ENCODE measurements around the gene VDAC1. TPM values are rescaled to one million over a fixed set of nuclear protein-coding genes. Genes with fewer than 3 reads are reported as not detected.

Gene VDAC1
- total and polyA plus RNA-seq, 9 donors: 41.1 to 171 (median 89.9) TPM

DNA sequence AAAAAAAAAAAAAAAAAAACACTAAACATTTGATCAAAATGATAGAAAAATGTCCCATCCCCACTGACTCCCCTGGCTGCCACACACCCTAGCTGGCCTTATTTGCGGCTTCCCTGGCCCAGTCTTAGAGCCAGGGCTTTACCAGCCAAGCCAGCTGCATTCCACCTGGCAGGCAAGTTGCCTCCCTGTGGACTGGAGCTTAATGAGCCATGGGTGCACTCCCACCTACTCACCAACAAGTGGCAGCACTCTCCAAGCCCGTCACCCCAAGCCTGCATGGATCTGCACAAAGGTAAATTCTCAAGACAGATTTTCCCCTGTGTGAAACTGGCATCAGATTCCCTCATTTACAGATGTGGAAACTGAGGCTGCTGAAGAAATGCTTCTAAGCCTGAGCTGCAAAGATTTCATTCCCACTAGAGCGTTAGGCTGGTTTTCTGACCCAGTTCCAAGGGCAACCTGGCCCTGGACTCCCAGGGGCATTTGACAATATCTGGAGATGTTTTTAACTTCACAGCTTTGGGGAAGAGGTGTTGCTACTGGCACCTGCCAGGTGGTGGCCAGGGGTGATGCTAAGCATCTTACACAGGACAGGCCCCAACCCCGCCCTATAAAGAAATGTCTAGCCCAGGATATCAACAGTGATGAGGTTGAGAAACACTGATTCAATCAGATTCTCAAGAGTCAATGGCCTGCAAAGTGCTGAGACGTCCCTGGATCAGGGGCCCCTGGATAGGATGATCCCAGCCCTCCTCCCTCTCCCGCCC is 21.9 kb upstream of the VDAC1 start:
- Histone ChIP-seq H3K27ac (no peak overlapping the region), H3K9me3 (no peaks in the 10 kb centered on the region), H3K4me1 (ENCODE audit: insufficient read depth) (no peaks in the 10 kb centered on the region), H3K36me3 (no peaks in the 10 kb centered on the region), H3K4me3 (no peak overlapping the region), H3K27me3 (no peaks in the 10 kb centered on the region)
- DNase-seq: no peak
- WGBS, 3 donors: 53 to 62% (median 59%) methylated on average over 6 of the region's 6 CpGs
- intact Hi-C loops (cut with DNase I): no loop called here
- TF ChIP-seq EP300 (IDR thresholded peaks at IDR 0.05) (no peak), POLR2A (IDR thresholded peaks at IDR 0.05) (no peak), CTCF (IDR thresholded peaks at IDR 0.05) (no peak)

GRCh38 chr5:134025786-134026185 is 21.0 kb upstream of the VDAC1 start:
- Histone ChIP-seq H3K27ac (no peak overlapping the region), H3K9me3 (no peaks in the 10 kb centered on the region), H3K4me3 (no peak overlapping the region), H3K36me3 (no peaks in the 10 kb centered on the region), H3K27me3 (no peaks in the 10 kb centered on the region), H3K4me1 (ENCODE audit: insufficient read depth) (no peaks in the 10 kb centered on the region)
- no peak for TF ChIP-seq EP300 (IDR thresholded peaks at IDR 0.05)
- no peak for TF ChIP-seq CTCF (IDR thresholded peaks at IDR 0.05)
- no peak for TF ChIP-seq POLR2A (IDR thresholded peaks at IDR 0.05)
- intact Hi-C loops (cut with DNase I): no loop called here
- WGBS, 3 donors: 82 to 85% (median 83%) methylated on average over 5 of the region's 5 CpGs
- no peak for DNase-seq

DNA sequence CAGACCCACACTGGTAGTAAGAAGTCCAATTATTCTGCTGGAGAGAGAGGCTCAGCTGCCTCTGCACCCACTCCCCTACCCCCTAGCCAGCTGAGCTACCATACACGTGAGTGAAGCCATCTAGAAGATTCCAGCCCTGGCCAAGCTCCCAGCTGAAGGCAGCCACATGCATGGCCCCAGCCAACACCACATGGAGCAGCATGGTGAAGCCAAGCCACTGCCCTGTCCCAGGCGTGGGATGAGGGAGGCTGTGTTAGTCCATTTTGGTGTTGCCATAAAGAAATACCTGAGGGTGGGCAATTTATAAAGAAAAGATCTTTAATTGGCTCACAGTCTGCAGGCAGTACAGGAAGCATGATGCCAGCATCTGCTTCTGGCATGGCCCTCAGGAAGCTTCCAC is 20.0 kb upstream of the VDAC1 start:
- no peak for TF ChIP-seq CTCF (IDR thresholded peaks at IDR 0.05)
- TF ChIP-seq EP300 (IDR thresholded peaks at IDR 0.05): no peak
- no peak for TF ChIP-seq POLR2A (IDR thresholded peaks at IDR 0.05)
- H3K36me3 ChIP-seq: no peaks in the 10 kb centered on the region
- no peaks in the 10 kb centered on the region for H3K27me3 ChIP-seq
- H3K9me3 ChIP-seq: no peaks in the 10 kb centered on the region
- intact Hi-C loops (cut with DNase I): no loop called here
- H3K27ac ChIP-seq: no peak overlapping the region
- no peak for DNase-seq
- 57 to 71% (median 67%) methylated on average over 2 of the region's 2 CpGs for WGBS, 3 donors
- no peak overlapping the region for H3K4me3 ChIP-seq
- no peaks in the 10 kb centered on the region for H3K4me1 ChIP-seq (ENCODE audit: insufficient read depth)

DNA sequence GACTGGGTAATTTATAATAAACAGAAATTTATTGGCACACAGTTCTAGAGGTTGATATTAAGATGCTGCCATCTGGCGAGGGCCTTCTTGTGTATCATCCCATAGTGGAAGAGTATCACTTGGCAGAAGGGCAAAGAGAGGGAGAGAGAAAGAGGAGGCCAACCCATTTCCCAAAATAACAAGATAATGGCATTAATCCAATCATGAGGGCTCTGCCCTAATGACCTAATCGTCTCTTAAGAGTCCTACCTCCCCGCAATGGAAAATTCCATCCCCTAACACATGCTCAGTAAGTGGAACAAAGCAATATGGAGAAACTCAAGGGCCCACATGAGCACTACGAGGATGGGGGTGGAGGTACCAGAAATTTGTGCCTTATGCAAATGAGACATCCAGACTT is 17.6 kb upstream of the VDAC1 start:
- intact Hi-C loops (cut with DNase I): no loop called here
- H3K4me3 ChIP-seq: no peak overlapping the region
- no peak for DNase-seq
- H3K27me3 ChIP-seq: no peaks in the 10 kb centered on the region
- H3K4me1 ChIP-seq (ENCODE audit: insufficient read depth): no peaks in the 10 kb centered on the region
- no peaks in the 10 kb centered on the region for H3K36me3 ChIP-seq
- H3K27ac ChIP-seq: no peak overlapping the region
- TF ChIP-seq EP300 (IDR thresholded peaks at IDR 0.05) (no peak), CTCF (IDR thresholded peaks at IDR 0.05) (no peak), POLR2A (IDR thresholded peaks at IDR 0.05) (no peak)
- H3K9me3 ChIP-seq: no peaks in the 10 kb centered on the region
- WGBS, 3 donors: 66 to 70% (median 70%) methylated on average over 4 of the region's 4 CpGs
